CD4-positive, alpha-beta T cell treated with Interleukin-15 for 4 hours (primary cell): ENCODE measurements around the gene LRRC2.
A peak's percentile ranks its signal among the peaks of the same experiment; 100 is the strongest.
"Not testable (repeated sequence)": the region's sequence is repeated elsewhere in the genome, so short reads cannot be mapped to it uniquely, and the experiment has no call there.

Source experiments
- DNase-seq: peaks from one replicate; pipeline ENCODE4 v3.0.0-alpha.2; 2020; ENCODE audit warnings: low spot score

Gene LRRC2

GRCh38 chr3:46557814-46558183 is 8.3 kb downstream of the LRRC2 start:
- DNase-seq = no peak

DNA sequence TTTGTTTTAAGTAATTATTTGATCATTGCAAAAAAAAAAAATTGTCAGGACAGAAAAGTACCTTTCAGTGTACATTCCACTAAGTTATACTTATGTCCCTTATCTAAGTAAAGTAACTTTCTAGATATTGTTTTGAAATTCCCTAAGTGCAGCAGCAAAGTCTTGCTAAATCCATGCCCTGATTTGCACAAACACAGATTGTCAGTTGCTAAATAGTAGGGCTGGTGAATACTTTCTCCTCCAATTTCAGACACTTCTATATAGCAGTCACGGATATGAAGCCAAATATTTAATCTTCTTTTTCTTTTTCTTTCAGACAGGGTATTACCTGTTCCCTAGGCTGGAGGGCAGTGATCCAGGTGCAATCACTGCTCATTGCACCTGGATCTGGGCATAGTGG is 12.9 kb downstream of the LRRC2 start:
- DNase-seq = no peak

- DNase-seq = no peak
Measured at GRCh38 chr3:46552538-46552937, 13.6 kb downstream of the LRRC2 start.

DNA sequence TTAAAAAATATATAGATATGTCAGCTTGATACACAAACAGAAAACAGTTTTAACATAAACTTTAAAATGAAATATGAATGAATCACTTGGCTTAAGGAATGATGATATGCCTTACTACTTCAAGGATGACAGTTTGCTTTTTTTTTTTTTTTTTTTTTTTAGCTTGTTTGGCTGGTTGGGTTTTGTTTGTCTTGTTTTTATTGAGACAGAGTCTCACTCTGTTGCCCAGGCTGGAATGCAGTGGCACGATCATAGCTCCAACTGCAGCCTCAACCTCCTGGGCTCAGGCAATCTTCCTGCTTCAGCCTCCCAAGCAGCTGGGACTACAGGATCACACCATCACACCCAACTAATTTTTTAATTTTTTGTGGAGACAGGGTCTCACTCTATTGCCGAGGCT is 14.5 kb downstream of the LRRC2 start:
- DNase-seq = no peak

GRCh38 chr3:46549989-46550388 is 16.1 kb downstream of the LRRC2 start:
- DNase-seq = no peak

DNA sequence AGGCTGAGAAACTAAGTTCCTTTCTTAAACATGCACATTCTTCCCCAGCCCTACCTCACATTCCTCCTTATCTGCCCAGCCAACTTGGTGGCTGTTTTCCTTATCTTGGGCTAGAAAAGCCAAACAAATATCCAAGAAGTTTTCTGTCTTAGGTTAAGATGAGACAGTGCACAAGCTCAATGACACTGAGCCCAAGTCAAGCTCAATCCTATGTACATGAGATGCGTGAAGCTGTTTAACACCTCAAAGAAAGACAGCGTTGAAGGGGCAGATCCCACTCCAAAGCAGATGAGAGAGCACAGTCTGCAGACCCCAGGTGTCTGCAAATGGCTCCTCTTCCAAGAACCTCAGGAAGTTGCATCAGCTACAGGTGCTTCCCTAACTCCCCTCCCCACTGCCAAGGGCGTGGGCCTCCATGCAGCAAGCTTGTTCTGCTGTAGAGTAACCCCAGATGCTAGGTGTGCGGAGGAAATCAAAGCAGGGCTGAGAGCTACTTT is 16.6 kb downstream of the LRRC2 start:
- DNase-seq = no peak

DNA sequence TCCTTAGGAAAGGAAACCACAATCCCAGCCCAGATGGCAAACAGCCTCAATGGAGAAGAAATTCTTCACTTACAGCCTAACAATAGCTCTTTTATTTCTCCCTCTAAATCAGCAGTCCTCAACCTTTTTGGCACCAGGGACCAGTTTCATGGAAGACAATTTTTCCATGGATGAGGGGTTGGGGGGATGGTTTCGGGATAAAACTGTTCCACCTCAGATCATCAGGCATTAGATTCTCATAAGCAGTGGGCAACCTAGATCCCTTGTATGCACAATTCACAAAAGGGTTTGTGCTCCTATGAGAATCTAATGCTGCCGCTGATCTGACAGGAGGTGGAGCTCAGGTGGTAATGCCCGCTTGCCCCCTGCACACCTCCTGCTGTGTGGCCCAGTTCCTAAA is 17.5 kb downstream of the LRRC2 start:
- not testable (repeated sequence) for DNase-seq

DNA sequence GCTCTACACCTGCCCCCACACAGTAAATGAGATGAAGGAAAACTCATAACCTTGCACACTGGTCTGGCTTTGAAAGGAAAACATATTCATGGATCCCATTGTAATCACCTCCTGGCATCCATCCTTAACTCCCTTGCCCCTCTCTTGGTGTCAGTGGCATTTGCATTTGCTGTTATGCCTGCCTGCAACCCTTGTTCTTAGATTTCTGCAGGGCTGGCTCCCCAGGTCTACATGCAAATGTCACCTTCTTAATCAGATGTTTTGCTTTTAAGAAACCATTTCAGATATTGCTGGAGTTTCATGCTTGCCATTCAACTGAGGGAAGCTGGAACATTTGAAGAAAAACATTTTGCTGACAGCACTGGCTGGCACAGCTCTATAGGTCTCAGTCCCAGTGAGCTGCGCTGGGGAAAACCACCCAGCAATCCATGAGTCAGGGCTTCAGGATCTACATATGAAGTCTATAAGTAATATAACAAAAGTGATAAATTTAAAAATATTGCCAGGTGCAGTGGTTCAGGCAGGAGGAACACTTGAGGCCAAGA is 19.1 kb downstream of the LRRC2 start:
- DNase-seq = no peak

GRCh38 chr3:46545818-46546630 is 20.1 kb downstream of the LRRC2 start:
- DNase-seq = no peak

GRCh38 chr3:46544771-46545503 is 21.2 kb downstream of the LRRC2 start:
- DNase-seq = no peak

DNA sequence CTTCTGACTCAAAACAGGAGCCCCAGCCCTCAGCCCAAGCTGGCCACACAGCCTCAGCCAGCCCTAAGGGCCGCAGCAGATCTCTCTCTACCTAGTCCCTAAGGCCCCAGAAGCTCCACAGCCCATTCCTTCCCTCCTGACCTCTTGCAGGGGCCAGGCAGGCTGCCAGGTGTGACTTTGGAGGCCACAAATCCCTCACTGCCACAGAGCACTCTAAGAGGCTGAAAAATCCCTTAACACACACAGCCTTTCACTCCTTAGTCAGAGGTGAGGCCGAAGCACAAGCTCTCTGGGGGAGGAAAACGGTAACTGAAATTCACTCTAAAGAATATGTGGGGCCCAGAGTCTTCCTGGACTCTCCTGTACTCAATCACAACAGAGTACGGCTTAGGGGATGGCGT is 23.3 kb downstream of the LRRC2 start:
- no peak for DNase-seq

- no peak for DNase-seq
Measured at GRCh38 chr3:46542344-46542743, 23.8 kb downstream of the LRRC2 start.

GRCh38 chr3:46541835-46542234 is 24.3 kb downstream of the LRRC2 start:
- DNase-seq = no peak

- no peak for DNase-seq
Measured at GRCh38 chr3:46540550-46540949, 25.6 kb downstream of the LRRC2 start.

- DNase-seq = no peak
Measured at GRCh38 chr3:46539443-46540005, 26.6 kb downstream of the LRRC2 start.

GRCh38 chr3:46538803-46539442 is 27.2 kb downstream of the LRRC2 start:
- peak; percentile 92 for DNase-seq

DNA sequence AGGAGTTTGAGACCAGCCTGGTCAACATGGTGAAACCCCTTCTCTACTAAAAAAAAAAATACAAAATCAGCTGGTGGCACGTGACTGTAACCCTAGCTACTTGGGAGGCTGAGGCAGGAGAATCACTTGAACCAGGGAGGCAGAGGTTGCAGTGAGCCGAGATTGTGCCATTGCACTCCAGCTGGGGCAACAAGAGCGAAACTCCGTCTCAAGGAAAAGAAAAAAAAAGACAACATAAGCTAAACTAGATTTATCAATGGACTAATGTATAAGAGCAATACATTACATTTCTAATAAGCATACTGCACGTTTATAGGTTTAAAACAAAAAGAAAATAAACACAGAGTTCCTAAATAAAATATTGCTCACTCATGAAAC is 27.7 kb downstream of the LRRC2 start:
- not testable (repeated sequence) for DNase-seq

DNA sequence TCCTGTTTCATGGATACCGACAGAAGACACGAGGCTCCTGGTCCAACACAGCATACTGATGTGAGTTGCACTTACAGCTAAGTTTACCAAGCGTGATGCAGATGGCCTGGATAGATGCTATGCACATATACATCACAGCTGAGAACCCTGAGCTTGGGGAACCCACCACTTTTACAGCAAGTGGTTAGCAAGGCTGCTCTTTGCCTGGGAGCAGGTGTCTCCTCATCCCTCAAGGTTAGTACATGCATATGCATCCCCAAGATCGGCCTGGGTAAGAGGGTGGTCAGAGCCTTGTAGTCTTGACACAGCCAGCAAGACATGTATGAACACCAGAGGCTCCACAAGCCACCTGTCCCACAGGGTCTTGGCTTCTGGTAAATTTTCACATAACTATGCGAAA is 28.3 kb downstream of the LRRC2 start:
- DNase-seq = no peak

DNA sequence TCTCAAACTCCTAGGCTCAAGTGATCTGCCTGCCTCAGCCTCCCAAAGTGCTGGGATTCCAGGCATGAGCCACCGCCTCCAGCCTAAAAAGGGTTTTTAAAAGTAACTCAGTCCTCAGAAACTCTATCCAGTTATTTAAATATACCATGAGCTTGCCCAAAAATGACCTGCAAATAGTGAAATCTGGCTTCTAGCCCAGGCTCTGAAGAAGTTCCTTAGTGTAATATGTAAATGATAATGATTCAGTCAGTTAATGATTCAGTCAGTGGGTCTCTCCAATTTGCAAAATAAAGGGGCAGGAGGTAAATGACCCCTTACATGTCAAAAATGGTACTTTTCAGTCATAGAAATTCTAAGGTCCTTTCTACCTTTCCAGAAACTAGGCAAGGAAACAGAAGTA is 28.8 kb downstream of the LRRC2 start:
- DNase-seq = no peak

DNA sequence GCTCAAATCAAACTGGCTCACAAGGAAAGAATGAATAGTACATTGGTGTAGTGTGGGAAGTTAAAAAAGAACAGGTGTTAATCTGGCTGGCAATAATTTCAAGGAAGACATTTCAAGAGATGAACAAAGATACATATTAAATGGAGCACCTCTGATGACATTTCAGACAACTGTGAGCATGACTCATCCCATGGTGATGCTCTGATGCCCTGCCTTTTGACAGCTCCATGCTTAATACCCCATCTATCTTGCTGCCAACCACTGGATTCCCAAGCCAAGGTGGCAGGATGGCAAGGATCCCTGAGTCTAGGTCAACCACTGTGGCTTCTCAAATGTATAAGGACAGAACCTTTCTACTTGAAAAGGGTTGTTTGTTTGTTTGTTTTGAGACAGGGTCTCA is 29.3 kb downstream of the LRRC2 start:
- DNase-seq = peak; percentile 19

- no peak for DNase-seq
Measured at GRCh38 chr3:46535746-46536145, 30.4 kb downstream of the LRRC2 start.

GRCh38 chr3:46533091-46533490 is 33.0 kb downstream of the LRRC2 start:
- no peak for DNase-seq
